Measurements from ENCODE around the gene GOLGB1.
A peak's percentile ranks its signal among the peaks of the same experiment; 100 is the strongest.
"Not testable (repeated sequence)": the region's sequence is repeated elsewhere in the genome, so short reads cannot be mapped to it uniquely, and the experiment has no call there.

The GOLGB1 gene, protein sequence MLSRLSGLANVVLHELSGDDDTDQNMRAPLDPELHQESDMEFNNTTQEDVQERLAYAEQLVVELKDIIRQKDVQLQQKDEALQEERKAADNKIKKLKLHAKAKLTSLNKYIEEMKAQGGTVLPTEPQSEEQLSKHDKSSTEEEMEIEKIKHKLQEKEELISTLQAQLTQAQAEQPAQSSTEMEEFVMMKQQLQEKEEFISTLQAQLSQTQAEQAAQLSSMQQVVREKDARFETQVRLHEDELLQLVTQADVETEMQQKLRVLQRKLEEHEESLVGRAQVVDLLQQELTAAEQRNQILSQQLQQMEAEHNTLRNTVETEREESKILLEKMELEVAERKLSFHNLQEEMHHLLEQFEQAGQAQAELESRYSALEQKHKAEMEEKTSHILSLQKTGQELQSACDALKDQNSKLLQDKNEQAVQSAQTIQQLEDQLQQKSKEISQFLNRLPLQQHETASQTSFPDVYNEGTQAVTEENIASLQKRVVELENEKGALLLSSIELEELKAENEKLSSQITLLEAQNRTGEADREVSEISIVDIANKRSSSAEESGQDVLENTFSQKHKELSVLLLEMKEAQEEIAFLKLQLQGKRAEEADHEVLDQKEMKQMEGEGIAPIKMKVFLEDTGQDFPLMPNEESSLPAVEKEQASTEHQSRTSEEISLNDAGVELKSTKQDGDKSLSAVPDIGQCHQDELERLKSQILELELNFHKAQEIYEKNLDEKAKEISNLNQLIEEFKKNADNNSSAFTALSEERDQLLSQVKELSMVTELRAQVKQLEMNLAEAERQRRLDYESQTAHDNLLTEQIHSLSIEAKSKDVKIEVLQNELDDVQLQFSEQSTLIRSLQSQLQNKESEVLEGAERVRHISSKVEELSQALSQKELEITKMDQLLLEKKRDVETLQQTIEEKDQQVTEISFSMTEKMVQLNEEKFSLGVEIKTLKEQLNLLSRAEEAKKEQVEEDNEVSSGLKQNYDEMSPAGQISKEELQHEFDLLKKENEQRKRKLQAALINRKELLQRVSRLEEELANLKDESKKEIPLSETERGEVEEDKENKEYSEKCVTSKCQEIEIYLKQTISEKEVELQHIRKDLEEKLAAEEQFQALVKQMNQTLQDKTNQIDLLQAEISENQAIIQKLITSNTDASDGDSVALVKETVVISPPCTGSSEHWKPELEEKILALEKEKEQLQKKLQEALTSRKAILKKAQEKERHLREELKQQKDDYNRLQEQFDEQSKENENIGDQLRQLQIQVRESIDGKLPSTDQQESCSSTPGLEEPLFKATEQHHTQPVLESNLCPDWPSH (N-terminal part only)

DNA sequence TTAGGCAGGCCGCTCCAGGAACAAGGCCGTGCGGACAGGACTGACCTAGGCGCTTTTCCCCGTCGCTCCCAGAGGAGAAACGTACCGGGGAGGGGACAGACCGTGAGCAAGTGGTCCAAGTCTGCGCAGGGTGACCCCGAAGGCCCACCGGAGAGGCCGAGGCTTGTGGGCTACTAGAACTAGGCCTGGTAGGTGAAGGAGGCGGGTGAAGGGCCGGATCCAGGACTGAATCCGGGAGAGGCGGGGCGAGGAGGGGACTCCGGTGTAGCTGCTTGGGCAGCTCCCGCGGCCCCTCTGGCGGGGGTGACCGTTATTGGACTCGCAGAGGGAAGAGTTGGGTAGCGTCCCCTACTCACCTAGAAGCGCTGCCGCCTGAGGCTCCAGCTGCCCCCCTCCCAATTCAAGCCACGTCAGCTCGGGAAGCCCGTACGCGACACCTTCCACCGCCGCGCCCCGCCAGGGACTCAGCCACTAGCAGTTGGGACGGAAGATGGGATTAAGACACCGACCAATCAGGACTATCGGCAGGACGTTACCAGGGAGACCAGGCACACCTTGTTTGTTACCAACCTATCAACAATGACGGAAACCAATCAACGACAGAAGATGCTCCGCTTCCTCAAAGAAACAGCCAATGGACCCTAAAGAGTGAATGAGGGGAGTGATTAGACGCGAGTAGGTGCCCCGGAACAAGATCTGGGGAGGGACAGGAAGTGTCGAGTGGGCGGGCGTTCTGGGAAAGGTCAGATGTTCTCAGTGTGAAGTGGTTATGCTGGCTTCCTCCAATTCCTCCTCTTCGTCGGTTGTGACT lies at the start of gene GOLGB1:
Gene GOLGB1 (minus strand): TSS at position 466 of the 811 bp plus-strand sequence. CDS start 18,770 bp downstream, outside the sequence.
- Mint-ChIP-seq H3K4me1 (peaks cover 5% of the 10 kb centered on the region), H3K27ac (no peak within 1 kb of the TSS), H3K4me3 (no peak within 1 kb of the TSS), H3K27me3 (peaks cover 18% of the 10 kb centered on the region), H3K9me3 (no peaks in the 10 kb centered on the region)
- DNase-seq (peak; percentile 86 to 93), ATAC-seq (peak; percentile 97)

DNA sequence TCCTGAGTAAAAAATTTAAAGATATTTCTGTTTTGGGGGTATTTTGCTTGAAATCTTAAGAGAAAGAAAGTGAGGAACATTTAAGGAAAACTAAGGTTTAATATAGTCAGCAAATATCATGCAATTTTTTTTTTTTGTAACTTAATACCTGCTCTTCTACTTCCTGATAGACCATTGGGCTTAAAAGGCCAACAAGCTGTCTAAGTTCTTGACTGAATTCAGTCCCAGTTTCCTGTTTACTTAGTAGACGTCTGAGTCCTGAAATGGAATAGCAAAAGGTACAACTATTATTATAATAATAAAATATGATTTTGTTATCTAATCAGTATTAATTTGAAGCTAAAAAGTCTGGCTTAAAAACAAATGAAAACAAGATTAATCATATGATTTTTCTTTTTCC lies 47.4 kb upstream of the GOLGB1 start:
- Mint-ChIP-seq H3K27ac (no peak overlapping the region), H3K27me3 (no peaks in the 10 kb centered on the region), H3K4me1 (no peaks in the 10 kb centered on the region), H3K9me3 (no peaks in the 10 kb centered on the region), H3K4me3 (no peak overlapping the region)
- ATAC-seq (no peak), DNase-seq (no peak)

DNA sequence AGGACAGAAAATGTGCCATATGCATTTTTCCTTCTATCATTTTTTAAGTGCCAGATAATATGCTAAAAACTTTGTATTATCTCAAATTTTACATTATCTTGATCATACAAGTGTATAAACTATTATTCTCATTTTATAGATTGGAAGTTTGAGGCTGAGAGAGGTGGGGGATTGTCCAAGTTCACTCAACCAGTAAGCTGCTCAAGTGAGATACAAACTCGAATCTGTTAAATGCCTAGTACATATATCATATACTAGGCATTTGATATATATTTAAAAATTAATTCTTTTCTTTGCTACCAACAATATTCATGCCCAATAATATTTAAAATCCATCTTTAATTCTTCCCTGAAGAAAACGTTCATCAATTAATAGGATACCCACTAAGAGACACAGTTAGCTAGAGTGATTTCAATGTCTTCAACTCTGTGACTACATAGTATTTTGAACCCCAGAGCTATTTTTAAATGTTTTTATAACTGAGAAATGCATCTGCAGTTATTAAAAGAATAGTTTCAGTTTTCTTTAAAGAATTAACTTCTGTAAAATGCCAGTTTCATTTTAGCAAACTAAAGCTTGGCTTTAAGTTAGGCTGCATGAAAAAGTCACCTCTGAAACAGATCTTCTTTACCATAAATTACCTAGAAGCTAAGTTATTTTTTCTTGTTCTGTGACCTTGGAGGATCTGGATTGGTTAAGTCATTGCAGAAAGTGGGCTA lies 44.9 kb upstream of the GOLGB1 start:
- ATAC-seq = no peak
- Mint-ChIP-seq H3K4me3 (no peak overlapping the region), H3K27me3 (no peaks in the 10 kb centered on the region), H3K9me3 (no peaks in the 10 kb centered on the region), H3K4me1 (no peaks in the 10 kb centered on the region), H3K27ac (no peak overlapping the region)
- DNase-seq = no peak

DNA sequence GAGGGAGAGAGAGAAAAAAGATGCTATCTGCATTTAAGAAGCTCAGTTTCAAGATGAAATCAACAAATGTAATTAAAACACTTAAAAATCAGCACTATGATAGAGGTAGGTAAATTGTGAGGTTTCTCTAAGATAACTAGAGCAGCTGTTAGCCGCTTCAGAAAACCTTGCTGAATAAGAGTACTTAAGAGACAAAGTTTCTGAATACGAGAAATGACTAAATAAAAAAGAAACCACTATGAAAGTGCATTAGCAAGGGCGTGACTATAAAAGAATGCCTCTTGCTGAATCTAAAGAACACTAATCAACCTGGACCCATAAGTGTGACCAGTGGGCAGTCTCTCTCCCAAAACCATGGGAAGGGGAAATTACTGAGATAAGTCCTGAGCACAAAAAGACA lies 43.5 kb upstream of the GOLGB1 start:
- no peaks in the 10 kb centered on the region for H3K27me3 Mint-ChIP-seq
- ATAC-seq (no peak), DNase-seq (no peak)
- no peak overlapping the region for H3K4me3 Mint-ChIP-seq
- peak overlapping the region in 1 of 2 donors; percentile 31 for H3K27ac Mint-ChIP-seq
- no peaks in the 10 kb centered on the region for H3K4me1 Mint-ChIP-seq
- H3K9me3 Mint-ChIP-seq = no peaks in the 10 kb centered on the region

DNA sequence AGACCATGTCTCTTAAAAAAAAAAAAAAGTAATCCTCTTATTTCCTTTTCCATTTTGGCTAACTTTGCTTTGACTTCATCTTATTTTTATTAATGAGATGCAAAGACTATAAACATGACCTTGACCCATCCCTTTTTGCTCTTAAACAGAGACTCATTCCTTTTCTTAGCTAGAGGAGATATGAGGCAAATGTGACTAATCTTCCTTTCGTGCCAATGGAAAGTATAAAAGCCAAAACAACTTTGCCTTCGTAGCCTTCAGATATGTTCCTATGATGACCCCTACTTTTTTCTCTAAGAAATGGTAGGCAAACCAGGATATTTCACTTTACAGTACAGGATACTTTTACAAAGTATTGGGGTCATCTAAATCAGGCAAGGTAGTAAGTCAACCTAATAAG lies 36.9 kb upstream of the GOLGB1 start:
- H3K4me3 Mint-ChIP-seq = no peak overlapping the region
- H3K4me1 Mint-ChIP-seq = no peaks in the 10 kb centered on the region
- no peak for DNase-seq
- H3K27me3 Mint-ChIP-seq = no peaks in the 10 kb centered on the region
- H3K9me3 Mint-ChIP-seq = no peaks in the 10 kb centered on the region
- no peak overlapping the region for H3K27ac Mint-ChIP-seq
- ATAC-seq = no peak

DNA sequence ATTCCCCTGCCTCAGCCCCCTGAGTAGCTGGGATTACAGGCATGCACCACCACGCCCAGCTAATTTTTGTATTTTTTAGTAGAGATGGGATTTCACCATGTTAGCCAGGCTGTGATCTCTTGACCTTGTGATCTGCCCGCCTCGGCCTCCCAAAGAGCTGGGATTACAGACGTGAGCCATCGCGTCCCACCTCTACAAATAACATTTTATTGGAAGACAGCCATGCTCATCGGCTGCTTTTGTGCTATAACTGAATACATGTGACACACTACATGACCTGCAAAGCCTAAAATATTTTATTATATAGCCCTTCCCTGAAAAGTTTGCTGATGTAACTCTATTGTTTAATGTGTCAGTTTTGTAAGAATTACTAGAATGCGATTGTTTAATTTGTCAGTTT lies 33.2 kb upstream of the GOLGB1 start:
- DNase-seq, H3K4me1 Mint-ChIP-seq, H3K4me3 Mint-ChIP-seq, H3K27ac Mint-ChIP-seq, ATAC-seq, H3K9me3 Mint-ChIP-seq, H3K27me3 Mint-ChIP-seq: not testable (repeated sequence)

DNA sequence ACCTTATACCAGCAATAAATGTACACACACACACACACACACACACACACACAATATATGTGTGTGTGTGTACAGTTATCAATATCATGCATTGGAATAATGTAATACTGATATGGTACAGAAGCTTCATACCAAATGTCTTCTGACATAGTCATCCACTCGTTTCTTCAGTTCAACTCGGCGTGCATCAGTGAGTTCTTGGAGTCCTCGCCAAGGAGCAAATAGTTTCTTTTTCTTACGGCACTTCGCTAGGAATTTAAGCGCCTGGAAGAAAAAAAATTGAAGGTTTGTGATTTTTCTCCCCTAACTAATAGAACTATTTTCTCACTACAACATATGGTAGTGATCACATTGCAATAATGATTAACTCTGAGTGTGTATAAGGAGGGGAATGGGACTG lies 32.1 kb upstream of the GOLGB1 start:
- no peak overlapping the region for H3K4me3 Mint-ChIP-seq
- ATAC-seq (no peak), DNase-seq (no peak)
- no peak overlapping the region for H3K27ac Mint-ChIP-seq
- H3K4me1 Mint-ChIP-seq = no peaks in the 10 kb centered on the region
- H3K27me3 Mint-ChIP-seq = no peaks in the 10 kb centered on the region
- H3K9me3 Mint-ChIP-seq = no peaks in the 10 kb centered on the region

DNA sequence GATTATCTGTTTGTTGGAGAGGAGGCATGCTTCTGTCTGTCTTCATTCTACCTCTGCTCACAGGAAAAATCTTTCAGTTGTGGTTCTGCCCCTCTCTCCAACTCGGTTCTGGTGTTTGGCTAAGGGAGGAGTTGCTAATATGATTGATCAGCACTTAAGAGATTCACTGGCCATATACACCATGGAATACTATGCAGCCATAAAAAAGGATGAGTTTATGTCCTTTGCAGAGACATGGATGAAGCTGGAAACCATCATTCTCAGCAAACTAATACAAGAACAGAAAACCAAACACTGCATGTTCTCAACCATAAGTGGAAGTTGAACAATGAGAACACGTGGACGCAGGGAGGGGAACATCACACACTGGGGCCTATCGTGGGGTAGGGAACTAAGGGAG lies 25.6 kb upstream of the GOLGB1 start:
- H3K4me1 Mint-ChIP-seq, H3K9me3 Mint-ChIP-seq, DNase-seq, ATAC-seq, H3K4me3 Mint-ChIP-seq, H3K27ac Mint-ChIP-seq, H3K27me3 Mint-ChIP-seq: not testable (repeated sequence)

DNA sequence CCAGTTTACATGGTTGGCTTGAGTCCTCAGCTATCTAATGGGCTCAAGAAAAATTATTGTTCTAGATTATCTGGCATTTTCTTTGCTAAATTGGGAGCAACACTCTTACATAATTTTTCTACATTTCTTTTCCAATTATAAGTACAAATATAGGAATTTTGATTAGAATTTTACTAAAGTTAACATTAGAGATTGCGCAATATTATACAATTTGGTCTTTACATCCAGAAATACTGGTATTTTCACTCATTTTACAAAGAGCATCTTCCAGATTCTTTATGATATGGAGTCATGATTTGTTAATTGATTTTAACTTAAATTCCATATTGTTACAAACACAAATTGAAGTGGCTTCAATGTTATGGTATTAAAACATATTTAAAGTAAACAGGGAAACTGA lies 19.7 kb upstream of the GOLGB1 start:
- H3K4me1 Mint-ChIP-seq = no peaks in the 10 kb centered on the region
- H3K4me3 Mint-ChIP-seq = no peak overlapping the region
- H3K9me3 Mint-ChIP-seq = no peaks in the 10 kb centered on the region
- H3K27me3 Mint-ChIP-seq = no peaks in the 10 kb centered on the region
- no peak for DNase-seq
- no peak overlapping the region for H3K27ac Mint-ChIP-seq
- no peak for ATAC-seq

DNA sequence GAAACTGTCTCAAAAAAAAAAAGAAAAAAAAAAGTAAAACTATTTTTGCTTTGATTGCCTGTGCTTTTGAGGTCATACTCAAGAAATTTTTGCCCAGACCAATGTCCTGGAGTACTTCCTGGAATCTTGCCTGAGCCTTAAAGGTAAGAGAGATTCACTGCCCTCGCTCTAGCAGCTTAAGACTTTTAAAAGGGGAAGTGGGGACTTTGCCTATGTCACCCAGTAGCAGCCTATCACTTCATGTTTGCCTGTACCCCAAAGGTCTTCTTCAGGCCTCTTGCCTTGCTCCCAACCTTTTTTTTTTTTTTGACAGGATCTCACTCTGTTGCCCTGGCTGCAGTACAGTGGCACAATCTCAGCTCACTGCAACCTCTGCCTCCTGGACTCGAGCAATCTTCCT lies 18.9 kb upstream of the GOLGB1 start:
- peak overlapping the region in 1 of 2 donors; percentile 48 for H3K27ac Mint-ChIP-seq
- no peak for ATAC-seq
- H3K27me3 Mint-ChIP-seq = no peaks in the 10 kb centered on the region
- no peak overlapping the region for H3K4me3 Mint-ChIP-seq
- H3K9me3 Mint-ChIP-seq = no peaks in the 10 kb centered on the region
- H3K4me1 Mint-ChIP-seq = no peaks in the 10 kb centered on the region
- no peak for DNase-seq

DNA sequence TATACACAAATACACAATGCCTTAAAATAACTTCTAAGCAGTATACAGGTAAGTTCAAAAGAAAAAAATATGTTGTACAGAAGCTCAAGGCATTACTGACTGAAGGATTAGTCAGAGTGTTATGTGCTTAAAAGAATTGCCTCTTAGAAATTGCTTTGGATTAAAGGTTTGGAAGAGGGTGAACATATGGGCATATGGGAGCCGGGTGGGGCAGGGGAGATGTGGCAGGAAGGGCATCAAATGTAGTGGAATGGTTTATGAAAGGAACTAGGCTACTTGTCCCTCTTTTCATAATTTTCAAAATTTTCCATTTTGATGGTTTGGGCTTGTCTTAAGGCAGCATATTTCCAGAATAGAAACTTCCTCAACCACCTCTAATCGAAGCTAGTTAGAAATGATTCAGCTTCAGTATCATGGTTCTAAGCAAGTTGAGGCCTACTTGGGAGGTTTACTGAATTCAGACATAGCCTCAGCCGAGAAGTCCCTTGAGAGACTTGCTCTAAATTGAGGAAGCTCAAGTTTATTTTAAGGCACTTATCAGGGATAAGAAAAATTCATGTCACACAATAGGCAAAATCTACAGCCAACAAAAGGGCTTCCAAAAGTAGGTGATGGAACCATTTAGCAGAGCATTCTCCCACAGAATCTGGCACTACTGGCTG lies 10.1 kb upstream of the GOLGB1 start:
- peaks cover 2% of the 10 kb centered on the region for H3K27me3 Mint-ChIP-seq
- H3K9me3 Mint-ChIP-seq = no peaks in the 10 kb centered on the region
- H3K4me1 Mint-ChIP-seq = no peaks in the 10 kb centered on the region
- DNase-seq (no peak), ATAC-seq (no peak)
- no peak overlapping the region for H3K27ac Mint-ChIP-seq
- H3K4me3 Mint-ChIP-seq = no peak overlapping the region

DNA sequence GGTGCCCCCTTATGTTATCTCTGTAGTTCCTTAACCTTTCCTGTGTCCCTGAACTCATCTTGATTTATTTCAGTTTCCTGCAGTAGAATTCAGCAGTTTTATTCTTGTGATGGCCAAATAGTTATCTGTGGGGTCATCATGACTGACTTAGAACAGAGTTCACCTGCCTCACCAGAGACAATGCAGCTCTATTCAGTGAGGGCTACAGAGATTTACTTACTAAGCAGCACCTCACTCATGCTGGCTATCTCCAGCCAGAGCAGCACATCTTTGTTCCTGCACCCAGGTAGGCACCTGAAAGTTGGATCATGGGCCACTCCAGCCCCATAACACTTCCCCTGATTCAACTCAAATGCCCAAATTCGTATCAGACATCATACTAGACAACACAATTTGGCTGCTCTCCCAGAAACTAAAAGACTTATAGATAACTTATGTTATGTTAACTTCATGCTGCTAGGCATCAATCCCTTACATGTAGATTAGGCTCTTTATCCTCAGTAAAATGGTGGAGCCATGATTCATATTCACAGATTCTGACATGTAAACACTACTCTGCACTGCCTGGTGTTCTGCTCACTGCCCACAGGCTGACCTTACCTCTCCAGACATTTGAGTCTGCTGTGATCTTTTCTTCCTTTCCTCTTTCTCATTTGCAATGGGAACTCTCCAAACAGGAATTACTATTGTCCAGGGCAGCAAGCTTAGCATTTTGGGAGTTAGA lies 9.3 kb upstream of the GOLGB1 start:
- no peaks in the 10 kb centered on the region for H3K4me1 Mint-ChIP-seq
- H3K27ac Mint-ChIP-seq = no peak overlapping the region
- H3K27me3 Mint-ChIP-seq = peaks cover 6% of the 10 kb centered on the region
- H3K4me3 Mint-ChIP-seq = no peak overlapping the region
- H3K9me3 Mint-ChIP-seq = no peaks in the 10 kb centered on the region
- DNase-seq (no peak), ATAC-seq (no peak)

DNA sequence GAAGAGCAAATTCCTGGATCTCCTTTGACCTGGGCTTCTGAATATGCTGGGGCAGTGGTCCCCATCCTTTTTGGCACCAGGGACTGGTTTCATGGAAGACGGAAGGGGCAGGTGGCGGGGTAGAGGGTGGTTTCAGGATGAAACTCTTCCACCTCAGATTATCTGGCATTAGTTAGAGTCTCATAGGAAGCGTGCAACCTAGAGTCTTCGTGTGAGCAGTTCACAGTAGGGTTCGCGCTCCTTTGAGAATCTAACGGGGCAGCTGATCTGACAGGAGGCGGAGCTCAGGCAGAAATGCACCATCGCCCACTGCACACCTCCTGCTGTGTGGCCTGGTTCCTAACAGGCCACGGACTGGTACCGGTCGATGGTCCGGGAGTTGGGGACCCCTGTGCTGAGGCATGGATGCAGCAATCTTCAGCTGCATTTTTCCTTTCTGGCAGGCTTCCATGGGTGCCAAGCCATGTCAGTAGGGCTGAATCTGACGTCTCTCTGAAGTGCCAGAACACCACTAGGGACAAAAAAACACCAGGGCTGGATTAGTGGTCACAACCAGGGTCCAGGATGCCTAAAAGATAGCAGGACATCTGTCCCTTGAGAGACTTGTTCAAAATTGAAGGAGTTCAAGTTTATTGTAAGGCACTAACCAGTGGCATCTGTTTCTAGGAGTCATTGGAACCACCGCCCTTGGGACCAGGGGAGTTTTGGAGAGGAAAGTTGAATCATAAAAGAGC lies 8.4 kb upstream of the GOLGB1 start:
- Mint-ChIP-seq H3K27me3 (peaks cover 7% of the 10 kb centered on the region), H3K4me1 (no peaks in the 10 kb centered on the region), H3K9me3 (no peaks in the 10 kb centered on the region), H3K4me3 (no peak overlapping the region), H3K27ac (no peak overlapping the region)
- no peak for DNase-seq
- no peak for ATAC-seq

Measured in stimulated activated naive CD8-positive, alpha-beta T cell treated with anti-CD3 and anti-CD28 coated beads, Interleukin-15, amount 100 ng/mL, for 72 hours (primary cell).